GM12878 (cell line): ENCODE measurements around the gene APOA4. TPM values are rescaled to one million over a fixed set of nuclear protein-coding genes. Genes with fewer than 3 reads are reported as not detected.

Experiments used
- ATAC-seq: fragments of 200-7000 bp; cut with Tn5 transposase; 3 replicates; pipeline ENCODE4 v1.9.1; 2020; ENCODE audit warnings: mild to moderate bottlenecking, moderate library complexity
- BruUV-seq: library from RNA; stranded (reverse); fragments of 400-500 nt; replicated peaks from 2 replicates; lab custom pipeline; 2021; lab: Mats Ljungman, UMichigan
- CTCF ChIA-PET: fragments of 300-600 bp; sonication (Branson Sonifier 250); formaldehyde crosslinking; extraction: SDS; loops from one replicate; lab custom pipeline; 2021; ENCODE audit warnings: inconsistent platforms; lab: Yijun Ruan, JAX
- POLR2A ChIA-PET: fragments of 350-600 bp; formaldehyde crosslinking; extraction: SDS; loops from one replicate; lab custom pipeline; 2021; ENCODE audit warnings: inconsistent platforms; lab: Charles Lee
- RAD21 ChIA-PET: fragments of 300-600 bp; sonication (Branson Sonifier 250); formaldehyde crosslinking; loops from one replicate; lab custom pipeline; 2023; ENCODE audit warnings: antibody characterized with exemption; ENCODE audit not compliant: unreplicated experiment; lab: Charles Lee
- SMC1A ChIA-PET: fragments of 300-600 bp; sonication (Branson Sonifier 250); formaldehyde crosslinking; loops from one replicate; lab custom pipeline; 2023; ENCODE audit not compliant: unreplicated experiment, uncharacterized antibody; lab: Charles Lee
- DNase-seq: peaks from one replicate; pipeline ENCODE4 v3.0.0-alpha.2; 2011; ENCODE audit warnings: low read depth, low spot score
- FAIRE-seq: peaks from 3 replicates; lab custom pipeline; 2011; peaks lifted over from hg19 to GRCh38; lab: Jason Lieb, UNC
- H2AFZ ChIP-seq: 2 replicates; pipeline ENCODE4 v1.6.0; 2011; ENCODE audit warnings: low read depth, low read length, control low read depth; ENCODE audit not compliant: control insufficient read depth
- H3K27ac ChIP-seq: 2 replicates; pipeline ENCODE4 v1.5.1; 2011; ENCODE audit warnings: control low read depth; ENCODE audit not compliant: control insufficient read depth, insufficient read depth
- H3K27me3 ChIP-seq, 2 experiments: replicated peaks in 1 of 2; 2 replicates each; pipeline versions ENCODE4 v1.6.0 to v1.6.1; 2011; ENCODE audit warnings: low read length in 1 of 2; ENCODE audit not compliant: control insufficient read depth in 2 of 2, insufficient read depth in 2 of 2
- H3K36me3 ChIP-seq, 2 experiments: 2 replicates each; pipeline ENCODE4 v1.5.1; 2011; ENCODE audit warnings: low read length in 1 of 2; ENCODE audit not compliant: control insufficient read depth in 2 of 2, insufficient read depth in 2 of 2
- H3K4me1 ChIP-seq: 2 replicates; pipeline ENCODE4 v1.6.1; 2011; ENCODE audit warnings: mild to moderate bottlenecking, low read length, moderate library complexity, mixed read lengths; ENCODE audit not compliant: control insufficient read depth, insufficient read depth
- H3K4me2 ChIP-seq: 2 replicates; pipeline ENCODE4 v1.6.0; 2011; ENCODE audit warnings: control low read depth; ENCODE audit not compliant: control insufficient read depth, insufficient read depth
- H3K4me3 ChIP-seq: fragments of 200-600 bp; sonication (generic); 2 replicates; pipeline ENCODE4 v1.5.1; 2016
- H3K79me2 ChIP-seq: 2 replicates; pipeline ENCODE4 v1.6.0; 2011; ENCODE audit warnings: low read length; ENCODE audit not compliant: control insufficient read depth, insufficient read depth
- H3K9ac ChIP-seq: 2 replicates; pipeline ENCODE4 v1.8.0; 2011; ENCODE audit warnings: low read length, control low read depth, mixed read lengths; ENCODE audit not compliant: control insufficient read depth, insufficient read depth
- H3K9me3 ChIP-seq: replicated peaks from 3 replicates; pipeline ENCODE4 v1.5.1; 2011; ENCODE audit warnings: mild to moderate bottlenecking, low read length; ENCODE audit not compliant: control insufficient read depth, insufficient read depth
- H4K20me1 ChIP-seq: 2 replicates; pipeline ENCODE4 v1.6.0; 2011; ENCODE audit not compliant: control insufficient read depth, insufficient read depth
- BCL3 ChIP-seq: IDR thresholded peaks from 2 replicates; pipeline ENCODE4 v1.6.1; 2011; ENCODE audit warnings: borderline replicate concordance, low read depth, mild to moderate bottlenecking, moderate library complexity, low read length; ENCODE audit not compliant: insufficient read depth, poor library complexity, severe bottlenecking
- CREB1 ChIP-seq: IDR thresholded peaks from 2 replicates; pipeline ENCODE4 v1.6.1; 2012; ENCODE audit warnings: low read depth, mild to moderate bottlenecking, inconsistent platforms
- E2F8 ChIP-seq: fragments of 450-650 bp; IDR thresholded peaks from 2 replicates; pipeline ENCODE4 v1.6.1; 2018; ENCODE audit warnings: mild to moderate bottlenecking, low read depth, moderate library complexity; ENCODE audit not compliant: partially characterized antibody
- FOXK2 ChIP-seq: fragments of 450-650 bp; IDR thresholded peaks from 2 replicates; pipeline ENCODE4 v1.6.1; 2017; ENCODE audit warnings: mild to moderate bottlenecking, moderate library complexity
- IRF4 ChIP-seq: IDR thresholded peaks from 2 replicates; pipeline ENCODE4 v1.6.1; 2011; ENCODE audit warnings: low read depth, low read length
- LARP7 ChIP-seq: fragments of 450-650 bp; IDR thresholded peaks from 2 replicates; pipeline ENCODE4 v1.6.1; 2017; ENCODE audit warnings: mild to moderate bottlenecking
- PAX5 ChIP-seq: IDR thresholded peaks from 2 replicates; pipeline ENCODE4 v1.6.1; 2011; ENCODE audit warnings: low read depth, low read length, borderline replicate concordance
- RELA ChIP-seq: fragments of 450-650 bp; IDR thresholded peaks from 2 replicates; pipeline ENCODE4 v1.8.0; 2014; ENCODE audit warnings: borderline replicate concordance; ENCODE audit not compliant: partially characterized antibody
- SRF ChIP-seq, 2 experiments: IDR thresholded peaks; 2 replicates each; pipeline ENCODE4 v1.6.1; 2011; ENCODE audit warnings: low read depth in 2 of 2, low read length in 2 of 2, mild to moderate bottlenecking in 1 of 2, moderate library complexity in 1 of 2
- TCF3 ChIP-seq: IDR thresholded peaks from 2 replicates; pipeline ENCODE4 v1.6.1; 2012; ENCODE audit warnings: low read depth, mild to moderate bottlenecking, low read length, borderline replicate concordance; ENCODE audit not compliant: insufficient read depth
- ZNF24 ChIP-seq: fragments of 450-650 bp; IDR thresholded peaks from 2 replicates; pipeline ENCODE4 v1.6.1; 2017; ENCODE audit warnings: antibody characterized with exemption, mild to moderate bottlenecking
- WGBS: methylation state at CpG from one replicate; pipeline ENCODE4 v1.1.6; 2016; ENCODE audit warnings: low lambda C conversion rate; ENCODE audit not compliant: insufficient replicate concordance, insufficient coverage; ENCODE audit errors: missing lambda C conversion rate; 5-methylcytosine and 5-hydroxymethylcytosine counted together
- in situ Hi-C: fragments of 300-500 bp; cut with MboI; formaldehyde crosslinking; loops from 9 replicates; pipeline ENCODE4 v1.14.3; 2018; ENCODE audit warnings: mixed read lengths
- intact Hi-C: fragments of 100-400 bp; cut with micrococcal nuclease; formaldehyde crosslinking; loops from one replicate; pipeline ENCODE4 v1.14.2; 2022; ENCODE audit not compliant: unreplicated experiment
- polyA plus RNA-seq, 11 experiments: library from polyadenylated mRNA; depleted of rRNA in 4 of 11; unstranded in 6 of 11; stranded (reverse) in 5 of 11; fragments of >200 nt; fragmentation: Nextera tagmentation in 4 of 11; fragmentation: Illumina TruSeq in 1 of 11; extraction: Ambion mirVana in 4 of 11; extraction: Trizol in 1 of 11; gene quantifications; 1 replicate in 1 of 11; 2 replicates in 10 of 11; pipeline versions ENCODE4 v1.2.1 to v1.2.3, GENCODE V29; 2011 to 2016; ENCODE audit warnings: inconsistent platforms in 2 of 11, missing spikeins in 2 of 11, low read depth in 1 of 11
- total RNA-seq, 4 experiments: library from RNA; depleted of rRNA in 3 of 4; stranded (reverse); fragments of >200 nt in 3 of 4; fragmentation: Illumina TruSeq in 1 of 4; extraction: Trizol in 1 of 4; gene quantifications; 2 replicates each; pipeline versions ENCODE4 v1.2.1 to v1.2.3, GENCODE V29; 2013 to 2021
- TF ChIP-seq, protein P1 (sequence below): IDR thresholded peaks from 2 replicates; pipeline ENCODE4 v1.6.1; 2011; ENCODE audit warnings: mild to moderate bottlenecking, low read depth, low read length, moderate library complexity; ENCODE audit not compliant: insufficient replicate concordance

APOA4 gene
- total and polyA plus RNA-seq, 10 of the 15 experiments (the other 5 are each of a cell fraction or from before 2014, with no cell fraction given) = not detected

DNA sequence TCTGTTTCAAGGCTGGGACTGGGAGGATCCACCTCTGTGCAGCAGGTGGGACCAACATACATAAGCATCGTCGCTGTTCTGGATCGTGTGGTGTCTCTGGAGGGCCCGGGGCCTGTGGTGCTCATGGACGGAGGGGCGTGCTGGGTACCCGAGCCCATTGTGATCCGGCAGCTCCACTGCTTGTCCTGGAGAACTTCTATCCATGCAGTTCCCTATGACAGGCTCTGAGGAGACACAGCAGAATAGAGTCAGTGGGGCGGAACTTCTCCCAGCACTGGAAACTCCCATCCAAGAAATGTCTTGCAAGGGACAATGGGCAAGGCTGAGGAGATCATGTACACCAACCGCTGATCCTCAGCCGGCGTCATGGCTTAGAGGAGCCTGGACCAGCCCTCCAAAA lies 26.0 kb upstream of the APOA4 start:
- DNase-seq (no peak), FAIRE-seq (no peak), ATAC-seq (no peak)
- intact Hi-C loops (no loop called here), in situ Hi-C loops (no loop called here)
- Histone ChIP-seq H4K20me1 (no peaks in the 10 kb centered on the region), H3K9ac (no peak overlapping the region), H3K36me3 (peaks cover 14 to 20% of the 10 kb centered on the region in 2 experiments; a peak in 3 of 4 replicates), H3K9me3 (no peaks in the 10 kb centered on the region), H3K79me2 (no peaks in the 10 kb centered on the region), H2AFZ (no peak overlapping the region), H3K27ac (no peak overlapping the region), H3K27me3 (no peaks in the 10 kb centered on the region), H3K4me1 (peaks cover 26% of the 10 kb centered on the region), H3K4me3 (no peak overlapping the region), H3K4me2 (no peak overlapping the region)
- ChIA-PET POLR2A (no interaction called here), RAD21 (interaction anchor here (0.6 kb wide), 1 partner anchor 256 kb away, joined by 3 read pairs; no protein-coding TSS in a partner anchor), SMC1A (no interaction called here), CTCF (interaction anchor here (3.7 kb wide), 1 partner anchor 13 kb away, joined by 24 read pairs; no protein-coding TSS in a partner anchor)
- WGBS = 98% methylated on average over 12 of the region's 12 CpGs
- no TSS peak for BruUV-seq
- peak; percentile 46; the same call in 1 of the 2 replicates for TF ChIP-seq PAX5
- TF ChIP-seq CREB1 = no peak

DNA sequence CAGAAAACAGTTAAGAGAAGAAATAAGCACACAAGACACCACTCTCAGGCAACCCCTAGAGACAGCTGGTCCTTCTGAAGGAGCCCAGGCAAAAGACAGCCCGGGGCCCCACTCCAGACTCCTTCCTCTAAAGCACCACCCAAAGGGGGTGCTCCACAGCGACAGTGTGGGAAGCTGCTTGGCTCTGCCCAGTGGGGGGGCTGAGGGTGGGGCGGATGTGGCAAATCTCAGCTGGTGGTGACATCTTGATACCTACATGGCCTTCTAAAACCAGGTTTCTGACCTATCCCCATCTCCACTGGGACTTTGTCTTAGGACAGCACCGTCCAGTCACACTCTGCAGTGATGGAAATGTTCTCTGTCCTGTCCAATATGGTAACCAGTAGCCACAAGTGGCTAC lies 24.5 kb upstream of the APOA4 start:
- SMC1A ChIA-PET = interaction anchor here (1.0 kb wide), 1 partner anchor 12 kb away, joined by 3 read pairs; no protein-coding TSS in a partner anchor
- RAD21 ChIA-PET = no interaction called here
- no peaks in the 10 kb centered on the region for H3K79me2 ChIP-seq
- CTCF ChIA-PET = interaction anchor here (1.5 kb wide), 1 partner anchor 12 kb away, joined by 4 read pairs; no protein-coding TSS in a partner anchor
- BruUV-seq = no TSS peak
- H3K4me1 ChIP-seq = peaks cover 12% of the 10 kb centered on the region
- no peaks in the 10 kb centered on the region for H3K9me3 ChIP-seq
- H3K4me2 ChIP-seq = no peak overlapping the region
- no peak overlapping the region for H3K9ac ChIP-seq
- ATAC-seq = no peak
- 97% methylated on average over 4 of the region's 4 CpGs for WGBS
- no peaks in the 10 kb centered on the region for H3K27me3 ChIP-seq
- H4K20me1 ChIP-seq = no peaks in the 10 kb centered on the region
- in situ Hi-C loops (no loop called here), intact Hi-C loops (no loop called here)
- H3K36me3 ChIP-seq = peaks cover 14 to 20% of the 10 kb centered on the region in 2 experiments; a peak in 3 of 4 replicates
- no peak for FAIRE-seq
- H3K27ac ChIP-seq = no peak overlapping the region
- no peak overlapping the region for H3K4me3 ChIP-seq
- DNase-seq = no peak
- H2AFZ ChIP-seq = no peak overlapping the region
- POLR2A ChIA-PET = no interaction called here
- TF ChIP-seq ZNF24 = no peak
- TF ChIP-seq, protein P1, sequence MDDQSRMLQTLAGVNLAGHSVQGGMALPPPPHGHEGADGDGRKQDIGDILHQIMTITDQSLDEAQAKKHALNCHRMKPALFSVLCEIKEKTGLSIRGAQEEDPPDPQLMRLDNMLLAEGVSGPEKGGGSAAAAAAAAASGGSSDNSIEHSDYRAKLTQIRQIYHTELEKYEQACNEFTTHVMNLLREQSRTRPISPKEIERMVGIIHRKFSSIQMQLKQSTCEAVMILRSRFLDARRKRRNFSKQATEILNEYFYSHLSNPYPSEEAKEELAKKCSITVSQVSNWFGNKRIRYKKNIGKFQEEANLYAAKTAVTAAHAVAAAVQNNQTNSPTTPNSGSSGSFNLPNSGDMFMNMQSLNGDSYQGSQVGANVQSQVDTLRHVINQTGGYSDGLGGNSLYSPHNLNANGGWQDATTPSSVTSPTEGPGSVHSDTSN = no peak
- no peak for TF ChIP-seq E2F8
- TF ChIP-seq BCL3 = no peak
- TF ChIP-seq SRF (IDR thresholded peaks at IDR 0.05; ENCODE audit: low read depth in 2 of 2, low read length in 2 of 2) = no peak
- TF ChIP-seq LARP7 = no peak
- TF ChIP-seq FOXK2 = no peak
- TF ChIP-seq TCF3 = no peak
- TF ChIP-seq IRF4 = no peak
- no peak for TF ChIP-seq RELA
